WTC11 (cell line): Measurements from ENCODE around the gene THBS2. TPM values are rescaled to one million over a fixed set of nuclear protein-coding genes. Genes with fewer than 3 reads are reported as not detected.

Experiments
- ATAC-seq: fragments of 200-7000 bp; cut with Tn5 transposase; 2 replicates; pipeline ENCODE4 v1.10.0; 2021; ENCODE audit warnings: mild to moderate bottlenecking, moderate library complexity
- CTCF ChIA-PET: fragments of 300-600 bp; sonication (Branson Sonifier 250); formaldehyde crosslinking; loops from one replicate; lab custom pipeline; 2021; ENCODE audit warnings: antibody characterized with exemption; lab: Charles Lee
- POLR2A ChIA-PET: fragments of 350-600 bp; sonication (Branson Sonifier 250); formaldehyde crosslinking; loops from one replicate; lab custom pipeline; 2021; ENCODE audit warnings: antibody characterized with exemption; lab: Charles Lee
- DNase-seq: peaks from one replicate; pipeline ENCODE4 v3.0.0; 2021; ENCODE audit warnings: low spot score
- H3K27ac Mint-ChIP-seq: 2 replicates; pipeline ENCODE4 v1.8.0; 2021; ENCODE audit warnings: mixed read lengths
- H3K27me3 Mint-ChIP-seq: 2 replicates; pipeline ENCODE4 v1.8.0; 2021; ENCODE audit warnings: low read depth, mild to moderate bottlenecking, moderate library complexity, mixed read lengths
- H3K36me3 Mint-ChIP-seq: 2 replicates; pipeline ENCODE4 v1.8.0; 2021; ENCODE audit warnings: mixed read lengths
- H3K4me1 Mint-ChIP-seq: 2 replicates; pipeline ENCODE4 v1.8.0; 2022; ENCODE audit warnings: mixed read lengths
- H3K4me3 Mint-ChIP-seq: 2 replicates; pipeline ENCODE4 v1.8.0; 2021; ENCODE audit warnings: mild to moderate bottlenecking, moderate library complexity, mixed read lengths
- H3K9me3 Mint-ChIP-seq: 2 replicates; pipeline ENCODE4 v1.8.0; 2021; ENCODE audit warnings: mixed read lengths
- CREM ChIP-seq: sonication (generic); formaldehyde crosslinking; IDR thresholded peaks from 2 replicates; pipeline ENCODE4 v1.8.1; 2022; ENCODE audit warnings: mild to moderate bottlenecking, missing genetic modification reagents, moderate library complexity
- CTCF ChIP-seq: fragments of 200-600 bp; IDR thresholded peaks from 2 replicates; pipeline ENCODE4 v1.8.0; 2022; ENCODE audit warnings: antibody characterized with exemption
- E2F1 ChIP-seq: sonication (generic); formaldehyde crosslinking; IDR thresholded peaks from 2 replicates; pipeline ENCODE4 v1.8.0; 2022; ENCODE audit warnings: mild to moderate bottlenecking, missing genetic modification reagents
- ETV6 ChIP-seq: sonication (generic); formaldehyde crosslinking; IDR thresholded peaks from 2 replicates; pipeline ENCODE4 v1.8.1; 2022; ENCODE audit warnings: mild to moderate bottlenecking, missing genetic modification reagents
- GABPB1 ChIP-seq: sonication (generic); formaldehyde crosslinking; IDR thresholded peaks from 2 replicates; pipeline ENCODE4 v1.8.1; 2023; ENCODE audit warnings: mild to moderate bottlenecking, missing genetic modification reagents
- IRF2 ChIP-seq: sonication (generic); formaldehyde crosslinking; IDR thresholded peaks from 2 replicates; pipeline ENCODE4 v1.8.0; 2022; ENCODE audit warnings: low read depth, missing genetic modification reagents, borderline replicate concordance
- JAZF1 ChIP-seq: fragments of 250-450 bp; sonication (Bioruptor Pico); IDR thresholded peaks from 2 replicates; pipeline ENCODE4 v1.9.0; 2021; ENCODE audit warnings: moderate library complexity, mild to moderate bottlenecking, inconsistent platforms
- JUN ChIP-seq: sonication (generic); formaldehyde crosslinking; IDR thresholded peaks from 2 replicates; pipeline ENCODE4 v1.8.0; 2023; ENCODE audit warnings: mild to moderate bottlenecking, missing genetic modification reagents
- MXD4 ChIP-seq: fragments of 250-450 bp; sonication (Bioruptor Pico); IDR thresholded peaks from 2 replicates; pipeline ENCODE4 v1.8.0; 2021; ENCODE audit warnings: mild to moderate bottlenecking, moderate library complexity, borderline replicate concordance
- PRDM15 ChIP-seq: sonication (generic); formaldehyde crosslinking; IDR thresholded peaks from 2 replicates; pipeline ENCODE4 v1.8.0; 2022; ENCODE audit warnings: missing genetic modification reagents
- RORB ChIP-seq: fragments of 250-450 bp; sonication (Bioruptor Pico); IDR thresholded peaks from 2 replicates; pipeline ENCODE4 v1.9.0; 2021; ENCODE audit warnings: mild to moderate bottlenecking
- SOX15 ChIP-seq: fragments of 250-450 bp; sonication (Bioruptor Pico); IDR thresholded peaks from 2 replicates; pipeline ENCODE4 v1.9.0; 2021; ENCODE audit warnings: mild to moderate bottlenecking
- USF2 ChIP-seq: sonication (generic); formaldehyde crosslinking; IDR thresholded peaks from 2 replicates; pipeline ENCODE4 v1.8.1; 2023; ENCODE audit warnings: mild to moderate bottlenecking, missing genetic modification reagents, moderate library complexity
- ZNF138 ChIP-seq: sonication (generic); formaldehyde crosslinking; conservative IDR thresholded peaks from 2 replicates; pipeline ENCODE4 v1.8.1; 2022; ENCODE audit warnings: mild to moderate bottlenecking, moderate library complexity, missing genetic modification reagents
- ZNF263 ChIP-seq: sonication (generic); formaldehyde crosslinking; IDR thresholded peaks from 2 replicates; pipeline ENCODE4 v1.8.1; 2022; ENCODE audit warnings: low read depth, mild to moderate bottlenecking, moderate library complexity, missing genetic modification reagents
- ZNF396 ChIP-seq: fragments of 250-450 bp; sonication (Bioruptor Pico); IDR thresholded peaks from 2 replicates; pipeline ENCODE4 v1.8.0; 2021; ENCODE audit warnings: mild to moderate bottlenecking, moderate library complexity, borderline replicate concordance
- ZNF425 ChIP-seq: fragments of 250-450 bp; sonication (Bioruptor Pico); conservative IDR thresholded peaks from 2 replicates; pipeline ENCODE4 v1.9.0; 2021; ENCODE audit warnings: mild to moderate bottlenecking
- ZNF512 ChIP-seq: sonication (generic); formaldehyde crosslinking; IDR thresholded peaks from 2 replicates; pipeline ENCODE4 v1.8.1; 2022; ENCODE audit warnings: missing genetic modification reagents, borderline replicate concordance
- total RNA-seq: library from RNA; stranded (reverse); gene quantifications from 3 replicates; pipeline ENCODE4 v1.2.3, GENCODE V29; 2021

Gene THBS2
- total RNA-seq, 1 experiment from 2014 or later = 40.3 TPM

- Mint-ChIP-seq H3K36me3 (no peaks in the 10 kb centered on the region), H3K27me3 (no peaks in the 10 kb centered on the region), H3K27ac (no peak overlapping the region), H3K4me3 (no peak overlapping the region), H3K9me3 (peaks cover 21% of the 10 kb centered on the region), H3K4me1 (peaks cover 10% of the 10 kb centered on the region)
- CTCF ChIA-PET = no interaction called here
- ATAC-seq (no peak), DNase-seq (no peak)
- no peak for TF ChIP-seq ZNF425 (CRISPR knock-in tag)
- no peak for TF ChIP-seq RORB (CRISPR knock-in tag)
- no peak for TF ChIP-seq ZNF138 (CRISPR knock-in tag)
- no peak for TF ChIP-seq JUN (CRISPR knock-in tag)
- TF ChIP-seq E2F1 (CRISPR knock-in tag) = no peak
- peak; percentile 97 for TF ChIP-seq GABPB1
- TF ChIP-seq MXD4 (CRISPR knock-in tag) = no peak
- POLR2A ChIA-PET = no interaction called here
These were observed 42.5 kb upstream of the THBS2 start for GRCh38 chr6:169296170-169296569.

GRCh38 chr6:169293196-169293595, 39.5 kb upstream of the THBS2 start:
- DNase-seq = no peak
- Mint-ChIP-seq H3K27ac (no peak overlapping the region), H3K27me3 (no peaks in the 10 kb centered on the region), H3K9me3 (peaks cover 12% of the 10 kb centered on the region), H3K4me1 (peaks cover 10% of the 10 kb centered on the region), H3K36me3 (no peaks in the 10 kb centered on the region)
- CTCF ChIA-PET = no interaction called here
- POLR2A ChIA-PET = no interaction called here
- TF ChIP-seq CREM (CRISPR knock-in tag) = no peak
- TF ChIP-seq JAZF1 (CRISPR knock-in tag) = no peak
- TF ChIP-seq GABPB1 = no peak
- no peak for TF ChIP-seq CTCF
- TF ChIP-seq ZNF512 (CRISPR knock-in tag) = no peak
- no peak for TF ChIP-seq ZNF263 (CRISPR knock-in tag)
- TF ChIP-seq IRF2 = no peak
- TF ChIP-seq SOX15 (CRISPR knock-in tag) = no peak
- no peak for TF ChIP-seq ETV6 (CRISPR knock-in tag)
- TF ChIP-seq PRDM15 (CRISPR knock-in tag) = no peak
- TF ChIP-seq ZNF396 (CRISPR knock-in tag) = no peak
- no peak for TF ChIP-seq USF2 (CRISPR knock-in tag)
- TF ChIP-seq, all 79 proteins: peak for 0
- ATAC-seq = no peak
- no peak overlapping the region for H3K4me3 Mint-ChIP-seq
